Fibroblast of lung (primary cell): ENCODE results near the gene FSTL5. TPM values are rescaled to one million over a fixed set of nuclear protein-coding genes. Genes with fewer than 3 reads are reported as not detected.
A peak's percentile ranks its signal among the peaks of the same experiment; 100 is the strongest.

Experiments used
- DNase-seq, 2 donors: peaks; one replicate each; pipeline versions ENCODE4 v3.0.0 to v3.0.0-alpha.2; 2010; ENCODE audit warnings: low read depth in 2 of 2
- H2AFZ ChIP-seq: 2 replicates; pipeline ENCODE4 v1.5.1; 2012; ENCODE audit warnings: low read length, control low read depth, inconsistent platforms
- H3K27ac ChIP-seq: 2 replicates; pipeline ENCODE4 v1.5.1; 2011; ENCODE audit warnings: low read length, control low read depth; ENCODE audit not compliant: insufficient read depth
- H3K27me3 ChIP-seq: 2 replicates; pipeline ENCODE4 v1.5.1; 2011; ENCODE audit warnings: mild to moderate bottlenecking, low read length; ENCODE audit not compliant: control insufficient read depth, insufficient read depth
- H3K36me3 ChIP-seq: 2 replicates; pipeline ENCODE4 v1.5.1; 2011; ENCODE audit warnings: low read length; ENCODE audit not compliant: control insufficient read depth, insufficient read depth
- H3K4me1 ChIP-seq: 2 replicates; pipeline ENCODE4 v1.5.1; 2011; ENCODE audit warnings: low read length; ENCODE audit not compliant: control insufficient read depth, insufficient read depth; ENCODE audit errors: extremely low read depth
- H3K4me2 ChIP-seq: 2 replicates; pipeline ENCODE4 v1.5.1; 2011; ENCODE audit warnings: low read length, control low read depth; ENCODE audit not compliant: insufficient read depth; ENCODE audit errors: extremely low read depth
- H3K4me3 ChIP-seq, 4 experiments: fragments of 200-600 bp in 1 of 4; sonication (generic) in 1 of 4; replicated peaks in 1 of 4; 2 replicates each; pipeline ENCODE4 v1.5.1; 2011 to 2016; ENCODE audit warnings: low read length in 4 of 4, low read depth in 3 of 4, mild to moderate bottlenecking in 3 of 4, control low read depth in 2 of 4, inconsistent platforms in 1 of 4, mixed read lengths in 1 of 4; ENCODE audit not compliant: insufficient read depth in 1 of 4; ENCODE audit errors: control extremely low read depth in 1 of 4
- H3K79me2 ChIP-seq: 2 replicates; pipeline ENCODE4 v1.5.1; 2012; ENCODE audit warnings: mild to moderate bottlenecking, low read length, inconsistent platforms; ENCODE audit not compliant: control insufficient read depth, insufficient read depth
- H3K9ac ChIP-seq: 2 replicates; pipeline ENCODE4 v1.5.1; 2011; ENCODE audit warnings: mild to moderate bottlenecking, low read length, control low read depth; ENCODE audit not compliant: insufficient read depth
- H3K9me3 ChIP-seq: 2 replicates; pipeline ENCODE4 v1.5.1; 2012; ENCODE audit warnings: low read depth, low read length; ENCODE audit not compliant: control insufficient read depth, insufficient read depth
- H4K20me1 ChIP-seq: 2 replicates; pipeline ENCODE4 v1.5.1; 2011; ENCODE audit warnings: low read length; ENCODE audit not compliant: control insufficient read depth, insufficient read depth; ENCODE audit errors: extremely low read depth
- CTCF ChIP-seq, 2 donors: IDR thresholded peaks in 1 of 2; conservative IDR thresholded peaks in 1 of 2; 1 replicate in 1 of 2; 2 replicates in 1 of 2; pipeline ENCODE4 v1.5.1; 2011 to 2012; ENCODE audit warnings: low read length in 2 of 2, control low read depth in 1 of 2, inconsistent platforms in 1 of 2, low read depth in 1 of 2, mild to moderate bottlenecking in 1 of 2
- EZH2 ChIP-seq: IDR thresholded peaks from 2 replicates; pipeline ENCODE4 v1.5.1; 2012; ENCODE audit warnings: low read length, control low read depth, mild to moderate bottlenecking; ENCODE audit errors: missing control alignments
- polyA plus RNA-seq, 2 donors: library from polyadenylated mRNA; depleted of rRNA in 1 of 2; stranded (reverse) in 1 of 2; unstranded in 1 of 2; fragments of >200 nt; gene quantifications; 2 replicates each; pipeline ENCODE4 v1.2.1, GENCODE V29; 2011 to 2012; ENCODE audit warnings: missing spikeins in 1 of 2
- total RNA-seq: library from RNA; depleted of rRNA; stranded (reverse); fragments of >200 nt; gene quantifications from 2 replicates; pipeline ENCODE4 v1.2.1, GENCODE V29; 2014

The FSTL5 gene
- total and polyA plus RNA-seq, 2 donors (not counting 1 experiment from before 2014, with no cell fraction given): 0.11 to 0.33 TPM

GRCh38 chr4:161817914-161818313, 345.9 kb downstream of the FSTL5 start:
- Histone ChIP-seq H3K4me1 (no peaks in the 10 kb centered on the region), H3K4me3 (no peak overlapping the region), H3K36me3 (no peaks in the 10 kb centered on the region), H4K20me1 (no peaks in the 10 kb centered on the region), H3K27ac (no peak overlapping the region), H3K27me3 (no peaks in the 10 kb centered on the region), H3K79me2 (no peaks in the 10 kb centered on the region), H3K9me3 (no peaks in the 10 kb centered on the region), H3K4me2 (no peak overlapping the region), H2AFZ (no peak overlapping the region), H3K9ac (no peak overlapping the region)
- DNase-seq: no peak
- TF ChIP-seq EZH2: no peak
- TF ChIP-seq CTCF (conservative IDR thresholded peaks at IDR 0.05 in 1 of 2, IDR thresholded peaks at IDR 0.05 in 1 of 2; ENCODE audit: low read depth in 1 of 2, low read length in 2 of 2): no peak

- Histone ChIP-seq H3K9me3 (no peaks in the 10 kb centered on the region), H3K36me3 (no peaks in the 10 kb centered on the region), H4K20me1 (no peaks in the 10 kb centered on the region), H3K79me2 (no peaks in the 10 kb centered on the region), H3K4me2 (no peak overlapping the region), H3K4me3 (no peak overlapping the region), H3K9ac (no peak overlapping the region), H3K27me3 (no peaks in the 10 kb centered on the region), H3K27ac (no peak overlapping the region), H2AFZ (no peak overlapping the region), H3K4me1 (no peaks in the 10 kb centered on the region)
- DNase-seq: peak in 1 of 2 donors; percentile 3
- TF ChIP-seq EZH2: no peak
- no peak for TF ChIP-seq CTCF (conservative IDR thresholded peaks at IDR 0.05 in 1 of 2, IDR thresholded peaks at IDR 0.05 in 1 of 2; ENCODE audit: low read depth in 1 of 2, low read length in 2 of 2)
Observed at GRCh38 chr4:161816958-161817357, 346.8 kb downstream of the FSTL5 start.

GRCh38 chr4:161815841-161816240, 348.0 kb downstream of the FSTL5 start:
- TF ChIP-seq CTCF (conservative IDR thresholded peaks at IDR 0.05 in 1 of 2, IDR thresholded peaks at IDR 0.05 in 1 of 2; ENCODE audit: low read depth in 1 of 2, low read length in 2 of 2): no peak
- no peak for TF ChIP-seq EZH2
- no peaks in the 10 kb centered on the region for H4K20me1 ChIP-seq
- no peak overlapping the region for H3K9ac ChIP-seq
- H3K4me1 ChIP-seq: no peaks in the 10 kb centered on the region
- H3K27me3 ChIP-seq: no peaks in the 10 kb centered on the region
- H2AFZ ChIP-seq: no peak overlapping the region
- no peak overlapping the region for H3K4me2 ChIP-seq
- H3K79me2 ChIP-seq: no peaks in the 10 kb centered on the region
- H3K9me3 ChIP-seq: no peaks in the 10 kb centered on the region
- H3K27ac ChIP-seq: no peak overlapping the region
- no peak for DNase-seq
- no peak overlapping the region for H3K4me3 ChIP-seq
- no peaks in the 10 kb centered on the region for H3K36me3 ChIP-seq
